GM12878 (cell line): ENCODE measurements around the gene ARFIP1.

Experiments
- EZH2 ChIP-seq: IDR thresholded peaks from 2 replicates; pipeline ENCODE4 v1.6.1; 2012; ENCODE audit warnings: low read depth, mild to moderate bottlenecking, control low read depth, inconsistent platforms, low read length, borderline replicate concordance; ENCODE audit not compliant: control insufficient read depth
- NR2F1 ChIP-seq: fragments of 450-650 bp; conservative IDR thresholded peaks from 2 replicates; pipeline ENCODE4 v1.6.1; 2017; ENCODE audit warnings: mild to moderate bottlenecking

DNA sequence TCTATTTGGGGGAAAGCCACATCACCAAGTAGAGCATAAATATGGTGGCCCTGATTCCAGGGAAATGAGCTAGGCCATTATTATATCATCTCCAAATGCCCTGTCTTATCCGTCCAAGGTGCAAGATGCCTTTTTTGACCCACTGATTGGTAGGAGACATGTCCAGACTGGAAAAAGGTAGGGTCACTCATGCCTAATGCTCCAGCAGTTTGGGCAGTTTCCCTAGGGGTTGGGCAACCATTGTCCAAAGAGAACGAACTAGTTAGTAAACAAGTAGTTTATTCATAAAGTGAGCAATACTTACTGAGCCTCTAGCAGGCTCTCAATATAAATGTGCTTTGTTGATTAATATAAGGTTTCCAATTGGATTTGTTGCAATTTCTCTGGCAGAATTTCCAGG is 162.6 kb downstream of the ARFIP1 start:
- TF ChIP-seq EZH2 = no peak
- TF ChIP-seq NR2F1 = no peak
